ENCODE data around the gene MORF4L1. TPM values are rescaled to one million over a fixed set of nuclear protein-coding genes. Genes with fewer than 3 reads are reported as not detected.

The MORF4L1 gene
- total and polyA plus RNA-seq, 10 of the 15 experiments (the other 5 are each of a cell fraction or from before 2014, with no cell fraction given) = 113 to 636 (median 229) TPM

- no peak for TF ChIP-seq NR2F1 (conservative IDR thresholded peaks at IDR 0.05)
- no peak for TF ChIP-seq POLR2AphosphoS5 (IDR thresholded peaks at IDR 0.05; ENCODE audit: low read length)
- TF ChIP-seq, protein P1, sequence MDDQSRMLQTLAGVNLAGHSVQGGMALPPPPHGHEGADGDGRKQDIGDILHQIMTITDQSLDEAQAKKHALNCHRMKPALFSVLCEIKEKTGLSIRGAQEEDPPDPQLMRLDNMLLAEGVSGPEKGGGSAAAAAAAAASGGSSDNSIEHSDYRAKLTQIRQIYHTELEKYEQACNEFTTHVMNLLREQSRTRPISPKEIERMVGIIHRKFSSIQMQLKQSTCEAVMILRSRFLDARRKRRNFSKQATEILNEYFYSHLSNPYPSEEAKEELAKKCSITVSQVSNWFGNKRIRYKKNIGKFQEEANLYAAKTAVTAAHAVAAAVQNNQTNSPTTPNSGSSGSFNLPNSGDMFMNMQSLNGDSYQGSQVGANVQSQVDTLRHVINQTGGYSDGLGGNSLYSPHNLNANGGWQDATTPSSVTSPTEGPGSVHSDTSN (IDR thresholded peaks at IDR 0.05; ENCODE audit: insufficient replicate concordance, low read depth, low read length) = no peak
- TF ChIP-seq CHD2 (IDR thresholded peaks at IDR 0.05; ENCODE audit: borderline replicate concordance, low read depth, low read length) = no peak
- TF ChIP-seq CREB1 (IDR thresholded peaks at IDR 0.05; ENCODE audit: low read depth) = no peak
- TF ChIP-seq ZNF687 (IDR thresholded peaks at IDR 0.05) = no peak
- no peak for TF ChIP-seq HDGF (IDR thresholded peaks at IDR 0.05)
Observed at GRCh38 chr15:78934655-78935023, 61.9 kb downstream of the MORF4L1 start (continued).

Measured in GM12878 (cell line).